ENCODE results near the gene CLPTM1L. TPM values are rescaled to one million over a fixed set of nuclear protein-coding genes. Genes with fewer than 3 reads are reported as not detected.

CLPTM1L gene
- total RNA-seq, 3 donors from 2014 or later = 94.0 to 121 (median 107) TPM

DNA sequence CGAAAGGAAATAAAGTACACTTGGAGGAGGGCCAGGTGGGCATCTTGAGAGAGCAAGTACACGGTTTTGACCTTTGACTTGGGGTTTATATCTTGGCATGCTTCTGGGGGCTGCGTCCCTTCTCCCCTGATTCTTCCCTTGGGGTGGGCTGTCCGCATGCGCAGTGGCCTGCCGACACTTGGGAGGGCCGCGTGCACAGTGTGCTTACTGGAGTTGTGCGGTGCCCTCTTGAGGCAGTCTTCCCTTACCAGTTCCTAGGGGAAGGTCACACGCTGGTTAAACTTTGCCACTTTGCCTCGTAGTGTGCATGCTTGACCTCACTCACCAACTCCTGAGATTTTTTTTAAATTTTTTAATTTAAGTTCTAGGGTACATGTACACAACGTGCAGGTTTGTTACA lies 4.3 kb upstream of the CLPTM1L start:
- Histone ChIP-seq H3K27me3 (peaks cover 0 to 4% of the 10 kb centered on the region in 2 donors), H3K27ac (no peak overlapping the region), H3K4me3 (no peak overlapping the region), H3K4me1 (peaks cover 0 to 5% of the 10 kb centered on the region in 2 donors), H3K9me3 (no peaks in the 10 kb centered on the region), H3K36me3 (no peaks in the 10 kb centered on the region)
- intact Hi-C loops (cut with DNase I; ENCODE audit: low total_unique reads) = no loop called here
- DNase-seq (ENCODE audit: low spot score in 2 of 2) = no peak
- no peak for TF ChIP-seq POLR2AphosphoS5 (IDR thresholded peaks at IDR 0.05)
- TF ChIP-seq, protein P1, sequence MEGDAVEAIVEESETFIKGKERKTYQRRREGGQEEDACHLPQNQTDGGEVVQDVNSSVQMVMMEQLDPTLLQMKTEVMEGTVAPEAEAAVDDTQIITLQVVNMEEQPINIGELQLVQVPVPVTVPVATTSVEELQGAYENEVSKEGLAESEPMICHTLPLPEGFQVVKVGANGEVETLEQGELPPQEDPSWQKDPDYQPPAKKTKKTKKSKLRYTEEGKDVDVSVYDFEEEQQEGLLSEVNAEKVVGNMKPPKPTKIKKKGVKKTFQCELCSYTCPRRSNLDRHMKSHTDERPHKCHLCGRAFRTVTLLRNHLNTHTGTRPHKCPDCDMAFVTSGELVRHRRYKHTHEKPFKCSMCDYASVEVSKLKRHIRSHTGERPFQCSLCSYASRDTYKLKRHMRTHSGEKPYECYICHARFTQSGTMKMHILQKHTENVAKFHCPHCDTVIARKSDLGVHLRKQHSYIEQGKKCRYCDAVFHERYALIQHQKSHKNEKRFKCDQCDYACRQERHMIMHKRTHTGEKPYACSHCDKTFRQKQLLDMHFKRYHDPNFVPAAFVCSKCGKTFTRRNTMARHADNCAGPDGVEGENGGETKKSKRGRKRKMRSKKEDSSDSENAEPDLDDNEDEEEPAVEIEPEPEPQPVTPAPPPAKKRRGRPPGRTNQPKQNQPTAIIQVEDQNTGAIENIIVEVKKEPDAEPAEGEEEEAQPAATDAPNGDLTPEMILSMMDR (IDR thresholded peaks at IDR 0.05) = no peak
- TF ChIP-seq POLR2A (IDR thresholded peaks at IDR 0.05) = no peak

DNA sequence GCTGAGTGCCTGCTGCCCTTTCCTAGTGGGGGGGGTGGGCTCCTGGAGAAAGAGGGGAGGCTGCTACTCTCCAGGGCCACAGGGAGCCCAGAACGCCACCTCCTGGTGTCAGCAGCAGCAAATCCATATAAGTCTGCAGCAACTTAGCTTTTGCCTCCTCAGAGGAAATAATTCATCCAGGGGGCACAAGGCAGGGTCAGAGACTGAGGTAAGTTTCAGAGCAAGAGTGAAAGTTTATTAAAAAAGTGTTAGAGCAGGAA lies 4.0 kb upstream of the CLPTM1L start:
- intact Hi-C loops (cut with DNase I; ENCODE audit: low total_unique reads) = no loop called here
- Histone ChIP-seq H3K27me3 (peaks cover 0 to 4% of the 10 kb centered on the region in 2 donors), H3K4me1 (peaks cover 0 to 5% of the 10 kb centered on the region in 2 donors), H3K27ac (no peak overlapping the region), H3K4me3 (no peak overlapping the region), H3K9me3 (no peaks in the 10 kb centered on the region), H3K36me3 (no peaks in the 10 kb centered on the region)
- TF ChIP-seq POLR2AphosphoS5 (IDR thresholded peaks at IDR 0.05) = no peak
- no peak for TF ChIP-seq POLR2A (IDR thresholded peaks at IDR 0.05)
- TF ChIP-seq, protein P1 (IDR thresholded peaks at IDR 0.05) = no peak
- DNase-seq (ENCODE audit: low spot score in 2 of 2) = no peak

DNA sequence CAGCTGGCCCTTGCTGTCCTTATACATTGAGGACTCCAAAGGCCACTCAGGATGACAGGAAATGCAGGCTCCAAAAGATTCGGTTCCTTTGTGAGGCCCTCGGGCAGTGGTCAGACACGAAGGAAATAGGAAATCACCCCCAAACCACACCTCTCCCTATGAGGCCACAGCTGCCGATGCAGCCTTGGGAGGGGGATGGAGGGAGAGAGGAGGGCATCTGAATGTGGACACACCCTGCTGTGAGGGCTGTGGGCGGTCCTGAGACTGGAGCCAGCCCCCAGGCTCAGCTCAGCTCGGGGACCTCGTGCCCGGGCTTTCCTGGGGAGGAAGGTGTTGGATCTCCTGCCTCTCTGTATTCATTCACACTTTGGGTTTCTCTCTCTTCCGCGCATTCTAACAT lies 2.7 kb upstream of the CLPTM1L start:
- Histone ChIP-seq H3K36me3 (no peaks in the 10 kb centered on the region), H3K4me1 (peaks cover 0 to 5% of the 10 kb centered on the region in 2 donors), H3K27me3 (no peaks in the 10 kb centered on the region), H3K4me3 (no peak overlapping the region), H3K27ac (no peak overlapping the region), H3K9me3 (no peaks in the 10 kb centered on the region)
- TF ChIP-seq POLR2AphosphoS5 (IDR thresholded peaks at IDR 0.05) = no peak
- TF ChIP-seq, protein P1 (IDR thresholded peaks at IDR 0.05) = no peak
- TF ChIP-seq POLR2A (IDR thresholded peaks at IDR 0.05) = no peak
- intact Hi-C loops (cut with DNase I; ENCODE audit: low total_unique reads) = no loop called here
- DNase-seq (ENCODE audit: low spot score in 2 of 2) = no peak

DNA sequence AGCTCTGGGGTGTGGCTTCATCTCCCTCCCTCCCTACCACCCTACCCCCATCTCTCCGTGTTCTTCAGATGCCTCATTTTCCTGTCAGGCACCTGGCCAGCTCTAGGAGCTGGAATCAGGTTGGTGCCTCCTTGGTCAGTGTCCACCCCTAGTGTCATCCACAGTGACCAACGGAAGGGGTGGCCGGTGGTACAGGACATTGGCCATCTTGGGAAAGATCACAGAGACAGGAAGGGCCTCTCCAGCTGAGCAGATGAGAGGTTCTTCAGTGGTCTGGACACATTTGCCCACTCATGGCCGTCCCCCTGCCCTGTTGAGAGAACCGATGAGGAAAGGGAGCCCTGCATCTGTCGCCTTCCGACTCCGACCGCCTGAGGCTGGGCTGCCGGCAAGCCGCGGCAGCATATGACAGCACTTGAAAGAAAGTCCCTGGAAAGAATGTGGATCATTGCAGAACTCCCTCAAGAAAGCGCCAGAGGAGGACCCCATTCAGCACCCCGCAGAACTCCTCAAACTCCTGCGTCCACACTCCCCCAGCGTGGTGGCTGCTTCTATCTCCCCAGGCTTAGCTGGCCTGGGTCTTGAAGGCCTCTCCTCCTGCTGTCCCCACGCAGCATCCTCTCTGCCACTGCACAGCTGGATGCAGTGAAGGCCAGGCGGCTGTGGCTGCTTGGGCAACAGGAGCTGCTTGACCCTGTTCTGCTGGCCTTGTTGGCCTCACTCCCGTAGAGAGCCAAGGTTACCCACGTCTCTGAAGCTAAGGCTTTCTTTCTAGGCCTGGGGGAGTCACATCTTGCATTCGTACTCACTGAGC lies 1.9 kb upstream of the CLPTM1L start:
- DNase-seq (ENCODE audit: low spot score in 2 of 2) = no peak
- H3K36me3 ChIP-seq = no peaks in the 10 kb centered on the region
- peaks cover 0 to 5% of the 10 kb centered on the region in 2 donors for H3K4me1 ChIP-seq
- intact Hi-C loops (cut with DNase I; ENCODE audit: low total_unique reads) = no loop called here
- TF ChIP-seq POLR2A (IDR thresholded peaks at IDR 0.05) (no peak), POLR2AphosphoS5 (IDR thresholded peaks at IDR 0.05) (no peak)
- TF ChIP-seq, protein P1 (IDR thresholded peaks at IDR 0.05) = no peak
- H3K27me3 ChIP-seq = no peaks in the 10 kb centered on the region
- no peaks in the 10 kb centered on the region for H3K9me3 ChIP-seq
- H3K4me3 ChIP-seq = no peak overlapping the region
- no peak overlapping the region for H3K27ac ChIP-seq

DNA sequence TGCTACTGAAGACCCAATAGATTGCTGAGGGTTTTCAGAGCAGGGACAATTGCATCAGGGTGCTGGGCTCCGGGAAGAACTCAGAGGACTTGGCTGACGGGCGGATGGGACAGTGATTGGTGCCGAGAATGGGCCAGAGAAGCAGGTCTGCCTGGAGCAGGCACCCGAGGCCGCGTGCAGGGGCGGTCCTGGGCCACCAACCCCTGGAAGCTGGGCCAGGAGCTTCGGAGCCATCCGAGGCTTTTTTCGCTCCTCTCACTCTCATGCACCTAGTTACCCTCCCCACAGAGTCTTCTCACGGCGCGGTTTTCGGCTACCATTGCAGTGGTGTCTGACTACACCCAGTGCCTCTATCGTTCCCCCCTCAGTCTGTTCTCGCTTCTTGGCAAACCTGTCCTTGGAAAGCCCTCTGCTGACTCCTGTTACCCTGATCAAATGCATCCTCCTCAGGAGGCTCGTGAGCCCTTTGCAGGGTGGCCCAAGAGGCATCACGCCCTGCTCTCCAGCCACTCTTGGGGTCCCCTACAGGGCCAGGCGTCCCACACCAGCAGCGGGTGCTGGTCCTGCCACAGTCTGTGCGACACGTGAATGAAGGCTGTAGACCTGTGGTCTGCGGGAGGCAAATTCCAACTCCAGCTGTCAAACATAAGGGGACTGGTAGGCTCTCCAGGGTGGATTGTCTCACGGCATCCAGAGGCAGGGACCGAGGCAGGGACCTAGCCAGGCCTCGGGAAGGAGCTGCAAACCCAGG lies 1.2 kb upstream of the CLPTM1L start:
- TF ChIP-seq POLR2AphosphoS5 (IDR thresholded peaks at IDR 0.05) (no peak), POLR2A (IDR thresholded peaks at IDR 0.05) (no peak)
- TF ChIP-seq, protein P1 (IDR thresholded peaks at IDR 0.05) = no peak
- no peaks in the 10 kb centered on the region for H3K36me3 ChIP-seq
- no peak for DNase-seq (ENCODE audit: low spot score in 2 of 2)
- H3K4me3 ChIP-seq = peak overlapping the region; percentile 84 to 98 (median 93)
- H3K9me3 ChIP-seq = no peaks in the 10 kb centered on the region
- intact Hi-C loops (cut with DNase I; ENCODE audit: low total_unique reads) = no loop called here
- peaks cover 0 to 5% of the 10 kb centered on the region in 2 donors for H3K4me1 ChIP-seq
- peak overlapping the region; percentile 88 to 93 for H3K27ac ChIP-seq
- no peaks in the 10 kb centered on the region for H3K27me3 ChIP-seq

Measured in breast epithelium (tissue), 4 donors.